ENCODE data around the gene FAM50A.

Gene FAM50A

DNA sequence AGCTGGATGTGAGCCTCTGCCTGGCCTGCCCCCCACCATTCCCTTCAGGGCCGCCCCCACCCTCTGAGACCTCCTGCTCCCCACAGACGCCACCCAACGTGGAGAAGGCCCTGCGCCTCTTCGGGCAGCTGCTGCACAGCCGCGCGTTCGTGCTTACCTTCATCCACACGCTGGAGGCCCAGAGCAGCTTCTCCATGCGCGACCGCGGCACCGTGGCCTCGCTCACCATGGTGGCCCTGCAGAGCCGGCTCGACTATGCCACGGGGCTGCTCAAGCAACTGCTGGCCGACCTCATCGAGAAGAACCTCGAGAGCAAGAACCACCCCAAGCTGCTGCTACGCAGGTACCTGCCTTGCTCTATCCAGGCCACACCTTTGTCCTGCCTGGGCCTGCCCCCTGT is 24.3 kb downstream of the FAM50A start:
- DNase-seq: no peak

DNA sequence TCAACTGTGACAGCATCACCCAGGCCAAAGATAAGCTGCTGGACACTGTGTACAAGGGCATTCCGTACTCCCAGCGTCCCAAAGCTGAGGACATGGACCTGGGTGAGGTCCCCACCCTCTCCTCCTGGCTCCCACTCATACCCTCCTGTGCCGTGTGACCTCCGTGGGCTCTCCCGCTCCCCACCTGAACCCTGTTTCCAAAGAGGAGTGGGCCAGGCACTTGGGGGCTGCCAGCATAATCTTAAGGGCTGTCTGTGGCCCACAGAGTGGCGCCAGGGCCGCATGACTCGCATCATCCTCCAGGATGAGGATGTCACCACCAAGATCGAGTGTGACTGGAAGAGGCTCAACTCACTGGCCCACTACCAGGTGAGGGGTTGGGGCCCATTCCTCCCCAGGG is 25.2 kb downstream of the FAM50A start:
- no peak for DNase-seq

GRCh38 chrX:154469880-154470279 is 25.9 kb downstream of the FAM50A start:
- DNase-seq: no peak

DNA sequence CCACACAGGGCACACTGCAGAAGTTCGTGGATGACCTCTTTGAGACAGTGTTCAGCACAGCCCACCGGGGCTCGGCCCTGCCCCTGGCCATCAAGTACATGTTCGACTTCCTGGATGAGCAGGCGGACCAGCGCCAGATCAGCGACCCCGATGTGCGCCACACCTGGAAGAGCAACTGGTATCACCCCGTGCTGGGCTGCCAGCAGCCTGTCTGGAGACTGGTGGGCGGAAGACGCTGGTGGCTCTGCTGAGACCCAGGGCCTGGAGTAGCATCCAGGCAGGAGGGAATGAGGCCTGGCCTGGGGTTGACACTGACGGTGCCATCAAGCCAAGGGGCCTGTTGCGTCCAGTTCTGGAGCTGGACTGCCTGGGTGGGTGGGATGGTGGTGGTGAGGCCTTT is 26.5 kb downstream of the FAM50A start:
- DNase-seq: no peak

- DNase-seq: no peak
Measured at GRCh38 chrX:154470914-154471568, 27.1 kb downstream of the FAM50A start.

- no peak for DNase-seq
Measured at GRCh38 chrX:154471839-154472684, 28.1 kb downstream of the FAM50A start.

DNA sequence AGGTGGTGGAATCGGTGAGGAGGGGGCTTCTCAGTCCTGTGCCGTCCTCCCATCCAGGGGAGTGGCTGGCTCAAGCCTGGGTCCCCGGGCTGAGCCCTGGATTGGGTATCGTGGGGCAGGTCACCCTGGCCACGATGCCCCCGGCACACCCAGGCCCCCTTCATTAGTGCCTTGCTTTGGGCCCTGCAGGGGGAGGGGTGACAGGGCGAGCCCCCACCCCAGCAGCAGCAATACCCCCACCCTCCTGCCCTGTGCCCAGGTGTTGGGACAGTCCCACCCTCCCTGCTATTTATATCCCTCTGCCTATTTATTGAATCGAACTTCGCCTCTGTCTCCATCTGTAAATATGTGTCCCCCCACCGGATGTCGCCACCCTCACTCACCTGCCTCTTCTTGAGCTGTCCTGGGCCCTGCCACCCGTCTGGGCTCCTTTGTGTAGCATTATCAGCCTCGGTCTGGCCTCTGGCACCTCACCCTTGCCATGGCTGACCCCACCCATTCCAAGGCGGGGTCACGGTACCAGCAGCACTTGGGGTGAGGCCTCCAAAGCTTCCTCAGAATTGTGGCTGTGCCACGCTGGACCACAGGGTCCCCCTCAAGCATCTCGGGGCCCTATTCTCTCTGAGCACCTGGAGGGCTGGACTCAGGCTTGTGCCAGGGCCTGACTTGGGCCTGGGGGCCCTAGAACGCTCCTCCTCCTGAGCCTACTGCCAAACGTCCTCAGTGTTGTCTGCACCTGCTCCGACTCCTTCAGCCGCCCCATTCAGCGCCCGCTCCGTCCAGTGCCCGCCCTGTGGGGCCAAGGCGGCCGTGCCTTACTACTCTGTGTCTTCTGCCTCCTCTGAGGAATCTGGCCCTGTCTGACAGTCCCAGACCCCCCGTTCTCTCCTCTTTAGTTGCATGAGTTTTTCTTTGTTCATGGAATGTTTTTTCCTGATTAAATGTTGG is 29.0 kb downstream of the FAM50A start:
- DNase-seq: no peak

GRCh38 chrX:154473683-154474082 is 29.7 kb downstream of the FAM50A start:
- no peak for DNase-seq

- DNase-seq: no peak
Measured at GRCh38 chrX:154476821-154477220, 32.9 kb downstream of the FAM50A start.

DNA sequence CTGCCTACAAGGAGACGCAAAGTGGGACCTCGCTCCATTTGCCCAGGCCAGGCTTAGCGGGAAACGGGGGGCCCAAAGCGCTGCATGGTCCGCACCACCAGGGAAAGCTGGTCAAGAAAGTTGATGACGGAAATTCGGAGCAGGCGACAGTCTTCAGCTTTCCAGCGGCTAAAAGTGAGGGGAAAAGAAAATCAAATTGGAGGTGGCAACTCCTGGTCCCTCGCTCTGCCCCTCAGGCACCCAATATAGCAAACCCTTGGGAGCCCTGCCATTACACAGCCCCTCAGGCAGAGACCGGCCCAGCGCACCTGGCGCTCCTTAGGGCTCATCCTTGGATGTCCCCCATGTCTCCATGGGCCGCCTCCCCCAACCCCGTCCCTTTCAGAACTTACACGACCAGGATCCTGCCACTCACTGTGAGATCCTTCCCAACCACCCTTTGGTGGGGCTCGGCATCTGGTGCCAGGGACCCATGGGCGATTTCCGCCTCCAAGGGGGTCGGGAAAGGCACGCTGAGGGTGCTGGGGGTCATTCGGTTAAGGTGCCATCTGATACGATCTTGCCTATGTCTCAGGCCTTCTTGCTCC is 34.0 kb downstream of the FAM50A start:
- DNase-seq: no peak

GRCh38 chrX:154478728-154479622 is 35.0 kb downstream of the FAM50A start, which contains the start of gene LAGE3:
TSS of gene LAGE3 (minus strand) at chrX:154479281. CDS start at chrX:154478915, 366 bp downstream.
- DNase-seq: peak; percentile 57

- no peak for DNase-seq
Measured at GRCh38 chrX:154481195-154481594, 37.3 kb downstream of the FAM50A start.

DNA sequence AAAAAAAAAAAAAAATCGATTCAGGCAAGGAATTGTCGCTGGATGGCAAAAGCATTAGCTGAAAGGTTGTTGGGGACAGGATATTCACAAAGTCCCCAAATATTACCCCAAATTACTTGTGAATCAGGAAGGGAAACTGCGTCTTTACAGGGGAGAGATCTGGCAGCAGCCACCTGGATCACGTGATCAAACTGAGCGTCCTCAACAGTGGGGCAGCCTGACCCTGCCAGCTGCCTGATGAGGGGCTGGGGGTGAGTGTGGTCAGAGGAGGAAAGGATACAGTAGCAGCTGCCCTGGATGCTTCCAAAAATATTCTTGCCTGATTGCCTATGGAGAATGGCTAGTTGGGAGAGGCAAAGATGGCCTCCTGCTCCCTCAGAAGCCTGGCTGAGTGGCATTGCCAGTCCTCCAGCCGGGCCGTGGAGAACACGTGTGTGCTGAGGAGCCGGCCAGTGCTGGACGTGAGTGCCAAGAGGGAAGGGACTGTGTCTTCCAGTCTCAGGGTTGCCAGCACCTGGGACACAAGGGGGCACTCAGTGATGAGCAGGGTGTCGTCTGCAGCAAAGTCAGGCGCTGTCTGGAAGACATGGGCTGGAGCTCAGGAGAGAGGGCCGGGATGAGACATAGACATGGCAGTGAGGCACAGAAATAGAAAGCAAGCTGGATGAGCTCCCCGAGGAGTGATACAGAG is 38.1 kb downstream of the FAM50A start:
- DNase-seq: no peak

GRCh38 chrX:154482786-154483185 is 38.8 kb downstream of the FAM50A start:
- DNase-seq: no peak

- DNase-seq: no peak
Measured at GRCh38 chrX:154483325-154483724, 39.4 kb downstream of the FAM50A start.

DNA sequence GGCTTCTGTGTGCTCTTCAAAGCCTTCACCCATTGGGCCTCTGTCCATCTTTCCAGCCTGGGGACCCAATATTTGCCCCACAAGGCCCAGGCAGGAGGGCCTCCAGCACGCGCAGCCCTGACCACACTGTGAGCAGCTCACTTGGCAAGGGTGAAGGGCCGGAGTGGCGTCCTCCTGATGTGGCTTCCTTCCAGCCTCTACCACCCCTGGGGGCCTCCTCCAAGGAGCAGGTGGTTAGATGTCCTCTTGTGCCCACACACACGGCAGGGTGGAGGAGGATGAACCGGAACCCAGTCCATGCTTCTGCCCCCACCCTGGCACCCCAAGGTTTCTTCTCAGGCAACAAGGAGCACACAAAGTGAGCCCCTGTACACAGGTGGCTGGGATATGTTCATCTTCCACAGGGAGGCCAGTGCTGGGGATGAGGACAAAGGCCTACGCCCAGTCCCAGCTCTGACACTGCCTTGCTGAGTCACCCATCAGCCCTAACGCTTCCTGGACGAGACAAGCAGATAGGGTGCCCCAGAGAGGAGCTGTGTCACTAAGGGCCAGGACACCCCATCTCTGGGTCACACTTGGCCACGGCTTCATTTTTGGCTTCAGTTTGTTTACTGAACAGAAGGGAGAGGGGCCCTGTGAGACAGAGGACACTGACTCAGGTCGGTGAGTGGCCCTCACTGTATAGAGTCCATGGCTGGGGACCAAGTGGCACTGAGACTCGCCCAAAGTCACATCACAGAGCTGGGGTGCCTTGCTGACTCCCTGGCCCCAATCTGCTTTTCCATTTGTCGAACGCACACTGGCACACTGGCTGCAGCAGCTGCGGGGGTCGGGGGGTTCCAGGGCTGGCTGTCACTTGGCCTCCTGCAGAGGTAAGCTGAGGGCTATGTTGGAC is 40.6 kb downstream of the FAM50A start:
- DNase-seq: no peak

DNA sequence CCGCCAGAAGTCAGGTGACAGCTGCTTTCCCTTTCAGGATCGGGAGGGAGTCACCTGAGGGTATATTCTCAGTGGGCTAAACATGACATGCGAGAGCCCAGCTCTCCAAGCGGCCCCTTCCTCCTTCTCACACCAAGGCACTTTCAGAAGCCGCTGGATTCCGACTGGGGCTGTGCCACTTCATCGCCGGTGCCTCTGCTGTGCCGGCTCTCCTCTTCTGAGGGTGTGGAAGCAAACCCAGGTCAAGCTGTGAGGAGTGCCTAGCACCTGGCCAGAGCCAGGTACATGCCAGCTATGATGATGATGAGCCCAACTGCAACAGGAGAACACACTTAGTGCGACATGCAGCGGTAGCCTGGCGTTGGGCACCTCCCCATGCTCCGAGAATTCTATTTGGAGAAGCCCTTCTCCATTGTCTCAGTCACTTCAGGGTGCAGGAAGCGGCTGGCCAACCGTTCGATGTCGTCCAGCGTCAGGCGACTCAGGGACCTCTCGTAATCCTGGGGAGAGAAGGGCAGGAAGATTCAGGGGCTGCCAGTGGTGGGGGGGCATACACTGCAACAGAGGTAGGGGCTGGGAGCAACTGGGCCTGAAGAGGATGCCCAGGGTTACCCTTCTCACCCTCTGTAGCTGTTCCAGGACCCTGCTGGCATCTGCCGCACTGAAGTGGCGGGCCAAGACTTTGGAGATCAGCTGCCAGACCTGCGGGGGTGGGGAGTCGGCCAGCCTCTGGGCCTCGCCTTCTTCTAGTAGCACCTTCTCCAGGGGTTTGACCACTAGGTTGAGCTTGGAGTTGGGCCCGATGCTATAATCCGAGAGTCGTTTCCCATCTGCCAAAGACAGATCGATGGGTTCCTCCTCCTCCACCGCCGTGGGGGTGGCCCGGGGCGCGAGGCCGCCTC is 41.5 kb downstream of the FAM50A start:
- no peak for DNase-seq

DNA sequence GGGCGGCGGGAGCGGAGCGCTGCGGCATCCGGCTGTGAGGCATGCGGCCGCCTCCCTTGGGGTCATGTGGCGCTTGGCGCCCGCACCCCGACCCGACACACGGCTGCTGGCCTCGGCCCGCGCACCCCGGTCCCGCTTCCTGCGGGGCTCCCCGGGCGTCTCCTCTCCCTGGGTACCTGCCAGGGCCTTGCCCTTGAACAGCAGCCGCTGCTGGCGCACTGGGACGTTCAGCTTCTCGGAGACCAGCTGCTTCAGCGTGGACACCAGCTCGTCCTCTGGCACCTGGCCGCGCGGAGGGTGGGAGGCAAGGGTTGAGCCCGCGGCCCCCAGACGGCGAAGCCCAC is 42.1 kb downstream of the FAM50A start:
- no peak for DNase-seq
